H7 (cell line): Measurements from ENCODE around the gene CHID1. TPM values are rescaled to one million over a fixed set of nuclear protein-coding genes. Genes with fewer than 3 reads are reported as not detected.

Experiments
- DNase-seq: peaks from one replicate; pipeline ENCODE4 v3.0.0; 2012
- H3K27me3 ChIP-seq: 2 replicates; pipeline ENCODE4 v1.6.0; 2011; ENCODE audit warnings: mild to moderate bottlenecking, low read length; ENCODE audit not compliant: control insufficient read depth, insufficient read depth
- H3K36me3 ChIP-seq: replicated peaks from 2 replicates; pipeline ENCODE4 v1.5.1; 2011; ENCODE audit warnings: low read length; ENCODE audit not compliant: control insufficient read depth, insufficient read depth
- H3K4me3 ChIP-seq: 2 replicates; pipeline ENCODE4 v1.5.1; 2011; ENCODE audit warnings: low read depth, mild to moderate bottlenecking, control low read depth, low read length, moderate library complexity; ENCODE audit not compliant: insufficient read depth
- total RNA-seq: library from RNA; depleted of rRNA; stranded (reverse); fragments of >200 nt; shearing (Covaris generic); gene quantifications from 2 replicates; pipeline ENCODE4 v1.2.3, GENCODE V29; 2014

The CHID1 gene
- total RNA-seq, 1 experiment from 2014 or later = 36.9 TPM

DNA sequence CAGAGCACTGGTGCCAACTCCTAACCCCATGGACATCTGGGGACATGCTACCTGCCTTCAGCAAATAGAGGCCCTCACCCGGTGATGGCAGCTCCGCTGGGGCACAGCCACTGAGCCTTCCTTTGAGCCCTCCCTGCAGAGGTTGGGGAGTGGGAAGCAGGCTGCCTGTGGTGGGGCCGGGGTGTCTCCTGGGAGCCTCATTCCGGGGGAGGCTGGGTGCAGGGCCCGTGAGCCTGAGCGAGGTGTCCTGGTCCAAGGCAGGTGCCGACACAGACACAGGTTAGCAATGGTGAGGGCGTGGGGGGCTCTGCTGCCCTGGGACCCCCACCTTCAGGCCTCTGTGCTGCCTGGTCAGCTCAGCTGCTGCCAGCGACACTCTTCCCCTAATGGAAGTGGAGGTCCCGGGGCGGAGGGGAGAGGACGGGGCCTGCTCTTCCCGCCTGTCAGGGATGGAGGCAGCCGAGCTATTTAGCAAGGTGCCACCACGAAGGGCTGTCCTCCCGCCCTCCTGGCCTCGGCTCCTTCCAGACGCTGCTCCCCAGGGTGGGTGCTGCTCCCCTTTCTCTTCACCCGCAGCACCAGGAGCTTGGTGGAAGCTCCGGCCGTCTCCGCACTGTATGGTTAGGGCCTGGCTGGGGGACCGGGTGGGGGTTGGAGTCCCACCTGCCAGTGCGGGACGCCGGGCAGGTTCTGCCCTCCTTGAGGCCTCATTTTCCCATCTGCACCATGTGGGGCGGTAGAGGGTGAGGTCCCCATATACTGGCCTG lies 56.7 kb downstream of the CHID1 start:
- Histone ChIP-seq H3K36me3 (no peaks in the 10 kb centered on the region), H3K27me3 (peaks cover 2% of the 10 kb centered on the region; the same call in 1 of the 2 replicates), H3K4me3 (no peak overlapping the region)
- peak; percentile 73 for DNase-seq

DNA sequence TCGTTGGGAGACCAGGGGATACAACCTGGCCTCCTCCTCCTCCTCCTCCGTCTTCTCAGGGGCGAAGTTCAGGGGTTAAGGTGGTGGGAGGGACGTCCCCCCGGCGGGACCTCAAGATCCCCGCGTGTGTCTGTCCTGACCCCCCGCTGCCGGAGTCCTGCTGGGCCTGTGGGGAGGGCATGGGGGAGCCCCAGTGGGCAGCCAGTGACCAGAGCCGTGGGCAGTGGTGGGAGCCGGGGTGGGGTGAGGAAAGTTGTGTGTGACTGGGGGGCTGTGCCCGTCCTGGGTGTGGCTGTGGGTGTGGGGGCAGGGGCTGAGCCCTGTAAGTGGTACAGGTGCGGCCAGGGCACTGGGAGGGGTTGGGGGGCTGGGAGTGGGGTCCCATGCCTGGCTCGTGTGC lies 57.8 kb downstream of the CHID1 start:
- Histone ChIP-seq H3K36me3 (no peaks in the 10 kb centered on the region), H3K4me3 (no peak overlapping the region), H3K27me3 (peaks cover 4% of the 10 kb centered on the region)
- no peak for DNase-seq

DNA sequence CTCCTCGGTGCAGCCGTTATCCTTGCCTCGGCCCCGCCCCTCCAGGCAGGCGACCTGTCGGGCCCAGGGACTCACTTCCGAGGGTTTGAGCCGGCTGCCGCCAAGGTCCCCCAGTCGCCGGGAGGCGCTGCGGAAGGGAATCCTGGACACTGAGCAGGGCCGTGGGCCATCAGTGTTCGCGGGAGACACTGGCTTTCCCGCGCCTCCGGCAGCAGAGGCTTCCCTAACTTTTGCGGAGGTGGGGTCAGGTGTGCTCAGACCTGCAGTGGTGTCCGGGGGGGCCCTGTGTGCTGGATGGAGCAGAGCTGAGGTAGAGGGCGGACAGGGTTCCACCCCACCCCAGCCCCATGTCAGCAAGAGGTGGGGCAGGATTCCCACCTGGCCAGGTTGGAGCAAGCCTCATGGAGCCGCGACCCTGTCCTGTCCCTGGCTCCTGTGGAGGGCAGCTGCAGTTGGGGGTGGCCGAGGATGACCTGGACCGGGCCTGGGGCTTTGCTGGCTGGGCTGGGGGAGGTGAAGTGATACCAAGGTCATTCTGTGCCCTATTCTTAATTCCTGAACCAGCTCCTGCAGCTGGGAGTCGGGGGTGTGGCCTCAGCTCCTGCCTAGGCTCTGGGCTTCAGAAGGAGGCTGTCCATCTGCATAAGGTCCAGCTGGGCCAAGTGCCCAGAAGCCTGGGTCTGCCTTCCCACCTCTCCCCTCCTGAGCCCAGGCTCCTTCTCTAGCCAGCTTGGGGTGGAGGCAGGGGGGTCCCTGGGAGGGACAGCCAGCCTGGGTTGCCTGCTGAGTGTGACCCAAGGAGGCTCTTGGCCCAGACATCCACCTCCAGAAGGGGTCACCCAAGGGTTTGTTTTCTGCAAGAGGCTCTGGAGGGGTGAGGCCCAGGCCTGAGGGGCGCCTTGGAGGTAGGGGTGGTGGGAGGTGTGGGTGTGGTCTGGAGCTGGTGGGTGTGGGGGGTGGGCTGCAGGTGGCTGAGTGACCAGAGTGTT lies 59.5 kb downstream of the CHID1 start:
- peaks cover 4% of the 10 kb centered on the region for H3K27me3 ChIP-seq
- H3K36me3 ChIP-seq = no peaks in the 10 kb centered on the region
- peak; percentile 94 for DNase-seq
- peak overlapping the region; percentile 61 for H3K4me3 ChIP-seq

DNA sequence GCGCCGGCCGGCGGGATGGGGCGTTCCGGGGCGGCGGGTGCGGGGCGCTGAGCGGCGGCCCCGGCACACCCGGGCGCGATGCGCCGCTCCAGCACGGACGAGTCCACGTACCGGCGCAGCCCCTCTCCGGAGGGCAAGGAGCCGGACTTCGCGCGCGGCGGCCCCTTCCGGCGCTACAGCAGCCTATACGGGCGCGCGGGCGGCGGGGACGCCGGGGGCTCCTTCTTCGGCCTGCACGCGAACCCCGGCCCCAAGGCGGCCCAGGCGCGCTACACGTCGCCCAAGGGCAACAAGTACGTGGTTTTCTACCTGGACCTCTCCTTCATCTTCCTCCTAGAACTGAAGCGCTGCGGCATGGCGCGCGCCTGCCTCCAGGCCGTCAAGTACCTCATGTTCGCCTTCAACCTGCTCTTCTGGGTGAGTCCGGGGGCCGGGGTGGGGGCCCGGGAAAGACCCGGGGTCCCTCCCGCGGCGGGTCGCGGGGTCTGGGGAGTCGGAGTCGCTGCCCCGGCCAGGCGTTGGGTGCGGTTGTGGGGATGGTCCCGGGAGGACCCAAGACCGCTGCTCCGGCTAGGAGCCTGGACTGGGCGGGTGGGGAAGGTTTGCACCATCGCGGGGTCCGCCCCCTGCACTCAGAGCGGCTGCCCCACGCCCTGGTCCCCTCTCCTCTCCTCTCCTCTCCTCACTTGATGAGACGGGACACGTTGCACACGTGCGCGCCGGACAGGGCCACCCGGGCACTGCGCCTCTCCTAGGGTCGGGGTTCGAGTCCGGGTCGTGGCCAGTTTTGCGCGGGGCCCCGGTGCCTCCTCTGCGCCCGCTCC lies 60.4 kb downstream of the CHID1 start:
- DNase-seq = peak; percentile 86
- H3K4me3 ChIP-seq = peak overlapping the region; percentile 61
- no peaks in the 10 kb centered on the region for H3K36me3 ChIP-seq
- H3K27me3 ChIP-seq = peaks cover 4% of the 10 kb centered on the region

DNA sequence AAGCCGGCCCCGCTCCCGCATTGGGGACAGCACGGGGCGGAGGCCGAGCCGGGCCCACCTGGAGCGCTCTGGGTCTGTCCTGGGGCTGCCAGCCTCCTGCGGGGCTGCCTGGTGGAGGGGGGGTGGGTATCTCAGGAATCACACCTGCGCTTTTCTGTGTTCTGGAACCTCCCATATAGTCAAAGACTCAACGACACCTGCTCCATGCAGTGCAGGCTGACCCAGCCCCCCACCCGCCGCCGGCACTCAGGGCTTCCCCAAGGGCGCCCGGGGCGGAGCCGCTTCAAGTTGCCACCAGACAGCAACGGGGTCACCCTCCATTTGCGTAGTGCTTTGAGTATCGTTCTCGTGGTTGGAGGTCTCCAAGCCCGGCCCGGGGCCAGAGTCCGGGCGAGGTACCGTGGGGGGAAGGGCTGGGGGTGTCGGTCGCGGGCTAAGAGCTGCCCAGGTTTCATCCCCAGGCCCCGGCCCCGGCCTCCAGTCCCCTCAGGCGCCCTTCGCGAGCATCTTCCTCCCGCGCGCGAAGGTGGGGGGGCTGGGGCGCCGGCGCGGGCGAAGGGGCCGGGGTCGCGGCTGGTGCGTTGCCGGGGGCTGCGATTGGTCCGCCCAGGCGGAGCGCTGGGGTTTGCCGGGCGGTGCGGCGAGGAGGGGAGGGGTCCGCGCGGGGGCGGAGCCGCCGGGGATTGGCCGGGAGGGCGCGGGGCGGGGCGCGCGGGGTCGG lies 61.3 kb downstream of the CHID1 start:
- peak overlapping the region; percentile 47 for H3K4me3 ChIP-seq
- DNase-seq = peak; percentile 100
- no peaks in the 10 kb centered on the region for H3K36me3 ChIP-seq
- H3K27me3 ChIP-seq = peaks cover 4% of the 10 kb centered on the region

DNA sequence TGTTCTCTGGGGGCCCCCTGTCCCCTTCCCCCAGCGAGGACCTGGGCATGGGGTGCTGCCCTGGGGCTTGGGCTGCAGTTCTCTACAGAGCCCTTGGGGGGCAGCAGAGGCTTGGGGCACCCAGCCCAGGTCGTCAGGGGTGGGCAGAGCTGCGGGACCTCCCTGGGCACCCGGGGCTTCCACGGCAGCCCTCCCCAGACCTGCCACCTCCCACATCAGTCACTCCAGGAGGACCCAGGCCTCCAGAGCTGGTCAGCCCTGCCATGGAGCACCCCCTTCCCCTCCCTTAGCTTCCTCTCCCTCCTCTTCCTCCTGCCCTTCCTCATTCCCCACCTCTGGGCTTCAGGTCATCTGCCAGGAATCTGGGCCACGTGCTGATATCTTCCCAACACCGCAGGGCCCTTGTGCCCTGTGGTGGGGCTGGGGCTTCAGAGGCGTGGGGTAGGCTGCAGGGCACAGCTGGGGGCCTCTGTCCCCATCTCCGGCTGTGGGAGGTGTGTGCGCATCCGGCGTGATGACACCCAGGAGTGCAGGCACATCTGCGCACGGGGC lies 62.2 kb downstream of the CHID1 start:
- H3K27me3 ChIP-seq = peaks cover 4% of the 10 kb centered on the region
- peak; percentile 94 for DNase-seq
- H3K36me3 ChIP-seq = no peaks in the 10 kb centered on the region
- H3K4me3 ChIP-seq = no peak overlapping the region; the same call in 1 of the 2 replicates

DNA sequence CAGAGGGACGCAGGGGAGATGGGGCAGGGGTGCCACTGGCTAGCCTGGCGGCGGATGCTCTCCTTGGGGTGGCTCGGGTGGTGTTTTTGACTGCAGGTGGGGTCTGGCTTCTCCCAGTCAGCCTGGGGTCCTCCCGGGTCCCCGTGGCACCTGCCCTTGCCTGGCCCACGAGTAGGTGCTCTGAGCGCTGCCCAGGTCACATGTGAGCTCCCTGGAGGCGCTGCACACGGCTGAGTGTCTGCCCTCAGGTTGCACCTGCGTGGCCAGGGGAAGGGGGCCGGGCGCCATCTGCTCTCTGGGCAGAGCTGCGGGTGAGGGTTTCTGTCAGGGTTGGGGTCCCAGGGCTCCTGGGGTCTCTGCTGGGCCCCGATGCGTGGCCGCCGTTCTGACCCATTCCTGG lies 62.7 kb downstream of the CHID1 start:
- H3K4me3 ChIP-seq = no peak overlapping the region
- peaks cover 4% of the 10 kb centered on the region for H3K27me3 ChIP-seq
- no peak for DNase-seq
- H3K36me3 ChIP-seq = no peaks in the 10 kb centered on the region

DNA sequence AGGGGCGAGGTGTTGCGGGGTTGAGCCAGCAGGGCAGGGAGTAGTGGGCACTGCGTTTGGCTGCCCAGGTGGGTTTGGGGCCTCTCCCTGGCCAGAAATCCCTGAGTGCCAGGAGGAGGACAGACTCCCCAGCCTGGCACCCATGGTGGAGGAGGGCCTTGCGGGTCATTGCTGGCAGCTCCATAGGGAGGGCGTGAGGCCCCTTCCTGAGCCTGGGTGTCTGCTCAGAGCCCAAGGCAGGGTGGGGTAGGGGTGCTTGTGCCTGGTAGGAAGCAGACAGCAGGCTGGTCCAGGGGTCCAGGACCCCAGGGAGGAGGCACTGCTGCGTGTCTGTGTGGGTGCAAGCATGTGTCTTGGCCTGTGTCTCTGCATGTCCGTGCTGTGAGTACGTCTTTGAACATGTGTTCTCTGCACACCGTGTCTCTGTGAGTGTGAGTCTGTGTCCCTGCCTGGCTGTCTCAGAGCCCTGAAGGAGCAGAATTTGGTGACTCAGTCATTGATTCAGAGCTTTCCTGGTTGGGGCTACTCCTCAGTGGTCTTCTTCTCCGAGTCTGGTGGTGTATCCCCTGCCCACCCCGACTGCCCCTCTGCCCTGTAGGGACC lies 64.0 kb downstream of the CHID1 start:
- Histone ChIP-seq H3K36me3 (no peaks in the 10 kb centered on the region), H3K4me3 (no peak overlapping the region), H3K27me3 (peaks cover 4% of the 10 kb centered on the region)
- no peak for DNase-seq

DNA sequence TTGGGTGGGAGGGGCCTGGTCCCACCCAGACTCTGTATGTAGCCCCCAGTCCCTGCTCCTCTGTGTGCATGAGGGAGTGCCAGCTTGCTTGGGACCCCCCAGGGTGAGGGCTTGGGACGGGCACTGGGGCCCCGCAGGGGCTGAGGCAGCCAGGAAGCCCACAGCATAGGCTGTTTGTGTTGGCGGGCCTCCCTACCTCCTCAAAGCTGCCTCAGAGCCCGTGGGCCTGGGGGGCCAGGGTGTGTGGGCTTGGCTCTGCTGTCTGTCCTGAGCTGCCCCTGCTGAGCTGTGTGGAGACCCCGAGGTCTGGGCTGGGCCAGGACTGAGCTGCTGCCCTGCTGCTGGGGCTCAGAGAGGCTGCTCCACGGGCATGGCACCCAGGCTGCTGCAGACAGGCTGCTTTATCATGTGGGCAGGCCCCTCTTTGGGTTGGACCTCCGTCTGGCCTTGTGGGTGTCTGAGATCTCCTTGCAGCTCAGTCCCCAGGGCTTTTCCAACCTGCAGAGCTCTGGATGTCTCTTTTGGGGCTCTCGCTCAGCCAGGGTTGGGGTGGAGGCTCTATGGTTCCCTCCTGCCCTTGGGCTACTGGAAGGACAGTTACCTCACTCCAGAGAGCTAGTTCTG lies 64.6 kb downstream of the CHID1 start:
- DNase-seq = no peak
- H3K27me3 ChIP-seq = peaks cover 4% of the 10 kb centered on the region
- no peak overlapping the region for H3K4me3 ChIP-seq
- no peaks in the 10 kb centered on the region for H3K36me3 ChIP-seq

DNA sequence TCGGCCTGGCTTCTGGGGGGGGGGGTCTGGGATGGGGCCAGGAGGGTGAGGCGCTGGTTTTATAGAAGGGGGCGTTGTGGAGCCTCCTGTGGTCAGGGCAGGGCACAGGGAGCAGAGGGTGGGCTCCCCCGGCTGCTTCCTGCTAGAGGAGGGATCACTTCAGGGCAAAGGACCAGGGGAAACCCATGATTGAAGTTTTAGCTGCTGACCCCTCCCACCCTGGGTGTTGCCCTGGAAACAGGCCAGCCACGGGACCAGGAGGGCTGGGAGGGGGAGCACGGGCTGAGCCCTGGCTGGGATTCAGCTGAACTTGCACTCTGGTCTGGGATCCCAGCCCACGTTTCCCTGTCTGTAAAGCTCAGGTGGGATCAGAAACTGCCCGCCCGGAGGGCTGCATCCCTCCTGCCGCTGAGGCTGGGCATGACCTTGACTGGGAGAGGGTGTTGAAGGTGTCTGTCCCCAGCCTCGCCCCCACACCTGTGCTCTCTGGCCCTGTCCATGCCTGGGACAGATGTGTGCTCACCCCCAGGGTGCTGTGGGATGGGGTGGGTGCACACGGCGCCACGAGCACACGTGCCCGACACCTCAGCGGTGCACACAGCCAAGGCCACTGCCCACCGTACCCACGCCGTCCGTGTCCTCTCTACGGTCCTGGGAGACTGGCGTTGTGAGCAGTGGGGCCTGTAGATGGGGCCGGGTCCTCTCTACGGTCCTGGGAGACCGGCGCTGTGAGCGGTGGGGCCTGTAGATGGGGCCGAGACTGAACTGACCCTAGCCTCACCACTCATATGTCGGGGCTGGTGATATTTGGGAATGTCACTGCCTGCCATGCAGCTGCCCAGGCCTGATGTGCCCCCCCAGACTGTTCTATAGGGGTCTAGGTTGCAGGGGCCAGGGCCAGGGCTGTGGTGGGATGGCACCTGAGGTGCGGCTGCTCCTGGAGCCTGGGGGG lies 65.6 kb downstream of the CHID1 start:
- Histone ChIP-seq H3K4me3 (peak overlapping the region; percentile 70), H3K27me3 (peaks cover 2% of the 10 kb centered on the region; the same call in 1 of the 2 replicates), H3K36me3 (peaks cover 5% of the 10 kb centered on the region)
- peak; percentile 97 for DNase-seq

DNA sequence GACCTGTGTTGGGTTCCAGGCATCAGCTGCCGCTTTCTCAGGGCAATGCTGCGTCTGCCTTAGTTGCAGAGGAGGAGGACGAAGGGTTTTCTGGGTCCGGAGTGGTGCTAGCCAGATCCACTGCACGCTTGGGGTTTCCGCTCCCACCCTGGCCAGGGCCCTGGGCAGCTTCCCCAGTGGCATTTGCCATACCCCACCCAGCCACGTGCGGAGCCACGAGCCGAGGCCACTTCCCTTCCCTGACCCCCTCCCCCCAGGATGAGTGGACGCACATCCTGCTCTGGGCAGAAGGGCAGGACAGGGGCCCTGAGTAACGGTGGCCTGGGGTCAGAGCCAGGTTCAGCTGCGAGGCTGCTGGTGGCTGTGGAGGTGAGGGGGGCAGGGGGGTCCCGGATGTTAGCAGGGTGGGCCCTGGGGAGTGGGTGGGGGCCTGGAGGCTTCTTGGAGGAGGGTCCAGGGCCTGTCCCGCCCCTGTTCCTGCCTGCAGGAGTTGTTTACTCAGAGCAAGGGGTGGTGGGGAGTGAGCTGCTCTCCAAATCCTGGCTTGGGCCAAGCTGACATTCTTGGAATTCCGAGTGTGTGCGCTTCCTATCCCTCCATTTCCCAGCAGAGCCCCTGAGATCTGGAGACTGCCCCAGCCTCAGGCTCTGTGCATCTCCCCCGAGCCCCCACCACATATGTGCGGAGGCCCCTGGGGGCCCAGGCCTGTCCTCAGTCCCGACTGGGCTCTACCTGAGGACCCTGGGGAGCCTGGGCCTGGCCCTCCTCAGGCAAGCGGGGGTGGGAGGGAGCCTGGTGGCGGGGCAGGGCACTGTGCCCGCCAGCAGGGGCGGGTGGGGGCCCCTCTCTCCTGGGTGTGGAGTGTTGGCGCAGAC lies 66.6 kb downstream of the CHID1 start:
- Histone ChIP-seq H3K36me3 (peaks cover 10% of the 10 kb centered on the region), H3K27me3 (peaks cover 2% of the 10 kb centered on the region; the same call in 1 of the 2 replicates), H3K4me3 (peak overlapping the region; percentile 70)
- DNase-seq = peak; percentile 97
